Measurements from ENCODE around the gene MRPS18B. TPM values are rescaled to one million over a fixed set of nuclear protein-coding genes. Genes with fewer than 3 reads are reported as not detected.

Gene MRPS18B
- total RNA-seq, 1 experiment from 2014 or later, result 69.1 TPM

GRCh38 chr6:30573113-30573512 lies 44.5 kb upstream of the MRPS18B start:
- POLR2A ChIA-PET, result no interaction called here
- H3K36me3 ChIP-seq (ENCODE audit: control insufficient read depth, insufficient read depth, low read length), result peaks cover 12% of the 10 kb centered on the region
- no peak for DNase-seq (ENCODE audit: low read depth, low spot score)
- CTCF ChIA-PET, result no interaction called here
- no peak overlapping the region for H3K4me3 ChIP-seq (ENCODE audit: low read depth in 2 of 2, low read length in 2 of 2)
- intact Hi-C loops (cut with micrococcal nuclease; ENCODE audit: unreplicated experiment), result no loop called here
- peaks cover 24% of the 10 kb centered on the region for H3K4me1 ChIP-seq (ENCODE audit: control insufficient read depth, insufficient read depth, low read length)
- BruUV-seq (replicated peaks), result no TSS peak
- H3K27me3 ChIP-seq (ENCODE audit: control insufficient read depth, insufficient read depth, low read length), result no peaks in the 10 kb centered on the region
- H3K9me3 ChIP-seq (ENCODE audit: control insufficient read depth, insufficient read depth, low read depth, low read length), result no peaks in the 10 kb centered on the region
- ATAC-seq, result no peak
- in situ Hi-C loops (cut with HindIII; ENCODE audit: low pct_unique_long_range_greater_than_20kb, low sequenced_read_pairs), result no loop called here
- TF ChIP-seq, protein P1, sequence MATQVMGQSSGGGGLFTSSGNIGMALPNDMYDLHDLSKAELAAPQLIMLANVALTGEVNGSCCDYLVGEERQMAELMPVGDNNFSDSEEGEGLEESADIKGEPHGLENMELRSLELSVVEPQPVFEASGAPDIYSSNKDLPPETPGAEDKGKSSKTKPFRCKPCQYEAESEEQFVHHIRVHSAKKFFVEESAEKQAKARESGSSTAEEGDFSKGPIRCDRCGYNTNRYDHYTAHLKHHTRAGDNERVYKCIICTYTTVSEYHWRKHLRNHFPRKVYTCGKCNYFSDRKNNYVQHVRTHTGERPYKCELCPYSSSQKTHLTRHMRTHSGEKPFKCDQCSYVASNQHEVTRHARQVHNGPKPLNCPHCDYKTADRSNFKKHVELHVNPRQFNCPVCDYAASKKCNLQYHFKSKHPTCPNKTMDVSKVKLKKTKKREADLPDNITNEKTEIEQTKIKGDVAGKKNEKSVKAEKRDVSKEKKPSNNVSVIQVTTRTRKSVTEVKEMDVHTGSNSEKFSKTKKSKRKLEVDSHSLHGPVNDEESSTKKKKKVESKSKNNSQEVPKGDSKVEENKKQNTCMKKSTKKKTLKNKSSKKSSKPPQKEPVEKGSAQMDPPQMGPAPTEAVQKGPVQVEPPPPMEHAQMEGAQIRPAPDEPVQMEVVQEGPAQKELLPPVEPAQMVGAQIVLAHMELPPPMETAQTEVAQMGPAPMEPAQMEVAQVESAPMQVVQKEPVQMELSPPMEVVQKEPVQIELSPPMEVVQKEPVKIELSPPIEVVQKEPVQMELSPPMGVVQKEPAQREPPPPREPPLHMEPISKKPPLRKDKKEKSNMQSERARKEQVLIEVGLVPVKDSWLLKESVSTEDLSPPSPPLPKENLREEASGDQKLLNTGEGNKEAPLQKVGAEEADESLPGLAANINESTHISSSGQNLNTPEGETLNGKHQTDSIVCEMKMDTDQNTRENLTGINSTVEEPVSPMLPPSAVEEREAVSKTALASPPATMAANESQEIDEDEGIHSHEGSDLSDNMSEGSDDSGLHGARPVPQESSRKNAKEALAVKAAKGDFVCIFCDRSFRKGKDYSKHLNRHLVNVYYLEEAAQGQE (IDR thresholded peaks at IDR 0.05; ENCODE audit: insufficient read depth in 1 of 2, low read depth in 2 of 2, low read length in 1 of 2), result no peak
- no peak overlapping the region for H3K27ac ChIP-seq (ENCODE audit: low read length)

DNA sequence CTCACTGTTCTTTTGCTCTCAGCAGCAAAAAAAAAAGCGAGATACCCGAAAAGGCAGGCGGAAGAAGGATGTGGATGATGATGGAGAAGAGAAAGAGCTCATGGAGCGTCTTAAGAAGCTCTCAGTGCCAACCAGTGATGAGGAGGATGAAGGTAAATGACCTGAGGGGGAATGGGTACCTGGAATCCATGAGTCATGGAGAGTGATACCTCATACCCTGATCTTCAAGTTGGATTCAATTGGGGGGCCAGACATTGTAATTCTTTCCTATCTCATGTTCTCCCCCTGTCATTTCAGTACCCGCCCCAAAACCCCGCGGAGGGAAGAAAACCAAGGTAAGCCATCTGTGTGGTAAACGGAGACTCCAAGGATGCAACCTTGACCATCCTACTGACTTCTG lies 39.6 kb upstream of the MRPS18B start:
- in situ Hi-C loops (cut with HindIII; ENCODE audit: low pct_unique_long_range_greater_than_20kb, low sequenced_read_pairs), result no loop called here
- H3K4me3 ChIP-seq (ENCODE audit: low read depth in 2 of 2, low read length in 2 of 2), result no peak overlapping the region
- TF ChIP-seq SIN3A (IDR thresholded peaks at IDR 0.05; ENCODE audit: borderline replicate concordance, insufficient read depth, low read depth, low read length), result no peak
- TF ChIP-seq, protein P1 (IDR thresholded peaks at IDR 0.05; ENCODE audit: insufficient read depth in 1 of 2, low read depth in 2 of 2, low read length in 1 of 2), result no peak
- no peak for TF ChIP-seq TCF7L2 (IDR thresholded peaks at IDR 0.05; ENCODE audit: low read depth, low read length)
- TF ChIP-seq CTCF (IDR thresholded peaks at IDR 0.05), result no peak
- no peak for TF ChIP-seq POLR2AphosphoS5 (IDR thresholded peaks at IDR 0.05; ENCODE audit: low read depth, low read length)
- peaks cover 30% of the 10 kb centered on the region for H3K36me3 ChIP-seq (ENCODE audit: control insufficient read depth, insufficient read depth, low read length)
- no peak overlapping the region for H3K27ac ChIP-seq (ENCODE audit: low read length)
- ATAC-seq (no peak), DNase-seq (ENCODE audit: low read depth, low spot score) (no peak)
- CTCF ChIA-PET, result interaction anchor here (0.6 kb wide), 1 partner anchor 112 kb away, joined by 3 read pairs; no protein-coding TSS in a partner anchor
- intact Hi-C loops (cut with micrococcal nuclease; ENCODE audit: unreplicated experiment), result no loop called here
- BruUV-seq (replicated peaks), result no TSS peak
- peaks cover 6% of the 10 kb centered on the region for H3K4me1 ChIP-seq (ENCODE audit: control insufficient read depth, insufficient read depth, low read length)
- POLR2A ChIA-PET, result interaction anchor here (1.1 kb wide), 1 partner anchor 20 kb away, joined by 4 read pairs; no protein-coding TSS in a partner anchor
- H3K9me3 ChIP-seq (ENCODE audit: control insufficient read depth, insufficient read depth, low read depth, low read length), result no peaks in the 10 kb centered on the region
- no peaks in the 10 kb centered on the region for H3K27me3 ChIP-seq (ENCODE audit: control insufficient read depth, insufficient read depth, low read length)
